Stimulated activated CD4-positive, alpha-beta T cell treated with anti-CD3 and anti-CD28 coated beads, Interleukin-2, amount 100 ng/mL, for 4 hours (primary cell): ENCODE results near the gene CFAP119.

Source experiments
- DNase-seq: peaks from one replicate; pipeline ENCODE4 v3.0.0-alpha.2; 2020; ENCODE audit warnings: low read depth

CFAP119 gene

GRCh38 chr16:30740364-30741251, 21.3 kb downstream of the CFAP119 start:
- no peak for DNase-seq

GRCh38 chr16:30738984-30739951, 22.6 kb downstream of the CFAP119 start:
- DNase-seq, result no peak

- DNase-seq, result no peak
Observed at GRCh38 chr16:30737794-30738648, 23.8 kb downstream of the CFAP119 start.

- no peak for DNase-seq
Observed at GRCh38 chr16:30736995-30737793, 24.7 kb downstream of the CFAP119 start.

GRCh38 chr16:30731411-30731810, 30.5 kb downstream of the CFAP119 start:
- no peak for DNase-seq

GRCh38 chr16:30728899-30729672, 32.8 kb downstream of the CFAP119 start:
- no peak for DNase-seq

- DNase-seq, result no peak
Observed at GRCh38 chr16:30728321-30728720, 33.5 kb downstream of the CFAP119 start.

- DNase-seq, result no peak
Observed at GRCh38 chr16:30725418-30725792, 36.5 kb downstream of the CFAP119 start.

GRCh38 chr16:30724641-30725417, 37.0 kb downstream of the CFAP119 start:
- DNase-seq, result no peak

- DNase-seq, result no peak
Observed at GRCh38 chr16:30723725-30724355, 38.0 kb downstream of the CFAP119 start.

- no peak for DNase-seq
Observed at GRCh38 chr16:30722916-30723315, 38.9 kb downstream of the CFAP119 start.

GRCh38 chr16:30722443-30722842, 39.4 kb downstream of the CFAP119 start:
- no peak for DNase-seq

- DNase-seq, result no peak
Observed at GRCh38 chr16:30721606-30722005, 40.3 kb downstream of the CFAP119 start.

- no peak for DNase-seq
Observed at GRCh38 chr16:30721167-30721566, 40.7 kb downstream of the CFAP119 start.

GRCh38 chr16:30720694-30721093, 41.2 kb downstream of the CFAP119 start:
- no peak for DNase-seq

GRCh38 chr16:30720086-30720485, 41.8 kb downstream of the CFAP119 start:
- DNase-seq, result no peak

- peak; percentile 24 for DNase-seq
Observed at GRCh38 chr16:30715750-30716445, 46.0 kb downstream of the CFAP119 start.

- DNase-seq, result no peak
Observed at GRCh38 chr16:30711712-30712111, 50.1 kb downstream of the CFAP119 start.
